GM12874 (cell line): ENCODE measurements around the gene ARFGAP2.

Experiments
- CTCF ChIP-seq: IDR thresholded peaks from 2 replicates; pipeline ENCODE4 v1.5.1; 2011; ENCODE audit warnings: low read depth, mild to moderate bottlenecking, control low read depth, low read length, moderate library complexity; ENCODE audit not compliant: insufficient read depth

The ARFGAP2 gene

DNA sequence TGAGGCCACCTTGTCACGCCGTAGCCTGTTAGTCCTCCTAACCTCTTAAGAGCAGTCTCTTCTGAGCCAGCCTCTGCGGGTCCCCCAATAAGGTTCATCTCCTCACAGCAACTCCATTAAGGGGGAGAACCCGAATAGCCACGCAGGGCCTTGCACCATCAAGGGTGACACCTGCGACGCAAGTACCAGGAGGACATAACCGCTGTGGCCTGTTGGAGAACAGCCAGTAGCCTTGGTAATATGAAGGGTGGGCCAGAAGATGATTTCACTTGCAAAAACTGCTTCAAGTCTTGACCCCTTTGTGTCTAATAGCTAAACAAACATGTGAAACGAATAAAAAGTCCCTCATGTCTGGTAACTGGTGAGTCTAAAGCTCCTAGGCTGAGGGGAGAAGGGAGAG is 14.8 kb downstream of the ARFGAP2 start:
- TF ChIP-seq CTCF = no peak

DNA sequence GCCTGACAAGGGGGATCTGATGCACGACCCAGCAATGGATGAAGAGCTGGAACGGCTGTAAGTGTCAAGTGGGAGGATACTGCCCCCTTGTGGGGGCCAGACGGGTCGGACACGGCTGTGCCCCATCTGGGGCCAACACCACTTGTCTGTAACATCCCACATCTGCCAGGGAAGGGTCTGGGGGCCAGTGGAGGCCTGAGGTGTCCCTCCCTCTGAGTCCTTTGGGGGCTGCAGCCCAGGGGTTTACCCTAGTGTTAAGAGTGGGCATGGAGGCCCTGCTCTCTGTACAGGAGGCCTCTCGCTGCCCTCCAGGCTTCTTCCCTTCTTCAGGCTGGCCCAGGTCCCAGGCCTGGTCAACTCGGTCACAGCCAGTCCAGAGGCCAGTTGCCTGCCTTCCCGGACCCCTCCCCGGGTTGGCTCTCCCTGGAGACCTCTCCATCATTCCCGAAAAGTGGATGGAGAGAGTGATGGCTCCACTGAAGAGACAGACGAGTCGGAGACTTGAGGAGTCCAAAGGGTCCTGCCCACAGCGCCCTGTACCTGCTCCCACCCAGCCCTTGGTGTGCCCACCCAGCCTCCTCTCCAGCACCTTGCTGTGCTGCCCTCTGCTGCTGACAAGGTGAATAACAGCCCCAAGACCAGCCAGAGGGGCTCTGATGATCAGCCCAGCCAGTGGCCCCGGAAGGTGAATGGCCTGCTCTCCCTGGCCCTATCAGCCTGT is 15.4 kb downstream of the ARFGAP2 start:
- TF ChIP-seq CTCF = peak; percentile 87

DNA sequence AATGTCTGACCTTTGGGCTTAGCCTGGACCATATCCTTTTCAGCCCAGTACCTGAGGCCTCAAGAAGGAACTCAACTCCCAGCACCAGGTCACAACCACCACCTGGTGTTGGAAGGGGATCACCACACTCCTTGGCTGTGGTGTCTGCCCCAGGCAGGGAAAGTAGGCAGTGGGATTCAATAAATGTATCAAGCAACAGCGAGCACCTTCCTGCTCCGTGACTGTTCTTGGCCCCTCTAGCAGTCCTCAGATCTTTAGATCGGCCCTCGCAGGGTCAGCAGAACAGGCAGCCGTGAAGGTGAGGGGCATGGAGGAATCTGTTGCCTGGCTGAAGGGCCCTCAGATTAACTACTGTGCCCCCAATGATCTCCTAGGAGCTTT is 15.9 kb downstream of the ARFGAP2 start:
- TF ChIP-seq CTCF = no peak

GRCh38 chr11:47158242-47158641 is 18.4 kb downstream of the ARFGAP2 start:
- no peak for TF ChIP-seq CTCF

- TF ChIP-seq CTCF = no peak
Measured at GRCh38 chr11:47157805-47158204, 18.9 kb downstream of the ARFGAP2 start.

GRCh38 chr11:47156951-47157350 is 19.7 kb downstream of the ARFGAP2 start:
- no peak for TF ChIP-seq CTCF

GRCh38 chr11:47156333-47156732 is 20.3 kb downstream of the ARFGAP2 start:
- TF ChIP-seq CTCF = no peak
